ENCODE measurements around the gene EFCAB13.
"Not testable (repeated sequence)": the region's sequence is repeated elsewhere in the genome, so short reads cannot be mapped to it uniquely, and the experiment has no call there.

EFCAB13 gene

GRCh38 chr17:47330548-47330947, 6.8 kb downstream of the EFCAB13 start:
- no peak for DNase-seq

- no peak for DNase-seq
Observed at GRCh38 chr17:47332287-47332686, 8.5 kb downstream of the EFCAB13 start.

GRCh38 chr17:47335101-47335936, 11.6 kb downstream of the EFCAB13 start:
- DNase-seq, result no peak

- DNase-seq, result no peak
Observed at GRCh38 chr17:47338026-47338425, 14.3 kb downstream of the EFCAB13 start.

GRCh38 chr17:47352848-47353247, 29.1 kb downstream of the EFCAB13 start:
- peak in 1 of 2 donors; percentile 9 for DNase-seq

GRCh38 chr17:47358652-47359051, 34.9 kb downstream of the EFCAB13 start:
- no peak for DNase-seq

GRCh38 chr17:47363171-47363570, 39.4 kb downstream of the EFCAB13 start:
- DNase-seq, result no peak

- no peak for DNase-seq
Observed at GRCh38 chr17:47367257-47367656, 43.5 kb downstream of the EFCAB13 start.

GRCh38 chr17:47368262-47368661, 44.5 kb downstream of the EFCAB13 start:
- DNase-seq, result no peak

- not testable (repeated sequence) for DNase-seq
Observed at GRCh38 chr17:47370899-47371298, 47.1 kb downstream of the EFCAB13 start.

GRCh38 chr17:47373002-47373401, 49.2 kb downstream of the EFCAB13 start:
- no peak for DNase-seq

GRCh38 chr17:47376247-47376646, 52.5 kb downstream of the EFCAB13 start:
- no peak for DNase-seq

GRCh38 chr17:47388825-47389224, 65.1 kb downstream of the EFCAB13 start:
- no peak for DNase-seq

GRCh38 chr17:47397532-47398128, 73.9 kb downstream of the EFCAB13 start:
- not testable (repeated sequence) for DNase-seq

- no peak for DNase-seq
Observed at GRCh38 chr17:47400333-47400732, 76.6 kb downstream of the EFCAB13 start.

- no peak for DNase-seq
Observed at GRCh38 chr17:47401100-47401499, 77.3 kb downstream of the EFCAB13 start.

- no peak for DNase-seq
Observed at GRCh38 chr17:47404006-47404405, 80.3 kb downstream of the EFCAB13 start.

GRCh38 chr17:47404875-47405274, 81.1 kb downstream of the EFCAB13 start:
- DNase-seq, result no peak

GRCh38 chr17:47413872-47414271, 90.1 kb downstream of the EFCAB13 start:
- DNase-seq, result no peak

GRCh38 chr17:47414612-47415011, 90.9 kb downstream of the EFCAB13 start:
- DNase-seq, result no peak

- peak in 1 of 2 donors; percentile 0 for DNase-seq
Observed at GRCh38 chr17:47423406-47424295, 99.9 kb downstream of the EFCAB13 start.

- DNase-seq, result not testable (repeated sequence)
Observed at GRCh38 chr17:47425233-47425632, 101.5 kb downstream of the EFCAB13 start.

Data from inflammatory macrophage (primary cell).